GM19395 (cell line): Measurements from ENCODE around the gene RNU2-1.
"Not testable (repeated sequence)": the region's sequence is repeated elsewhere in the genome, so short reads cannot be mapped to it uniquely, and the experiment has no call there.

Source experiments
- ATAC-seq: cut with Tn5 transposase; IDR thresholded peaks from one replicate; pipeline ENCODE4 v1.9.1; 2021; ENCODE audit warnings: mild to moderate bottlenecking, moderate library complexity; ENCODE audit not compliant: unreplicated experiment

The RNU2-1 gene

DNA sequence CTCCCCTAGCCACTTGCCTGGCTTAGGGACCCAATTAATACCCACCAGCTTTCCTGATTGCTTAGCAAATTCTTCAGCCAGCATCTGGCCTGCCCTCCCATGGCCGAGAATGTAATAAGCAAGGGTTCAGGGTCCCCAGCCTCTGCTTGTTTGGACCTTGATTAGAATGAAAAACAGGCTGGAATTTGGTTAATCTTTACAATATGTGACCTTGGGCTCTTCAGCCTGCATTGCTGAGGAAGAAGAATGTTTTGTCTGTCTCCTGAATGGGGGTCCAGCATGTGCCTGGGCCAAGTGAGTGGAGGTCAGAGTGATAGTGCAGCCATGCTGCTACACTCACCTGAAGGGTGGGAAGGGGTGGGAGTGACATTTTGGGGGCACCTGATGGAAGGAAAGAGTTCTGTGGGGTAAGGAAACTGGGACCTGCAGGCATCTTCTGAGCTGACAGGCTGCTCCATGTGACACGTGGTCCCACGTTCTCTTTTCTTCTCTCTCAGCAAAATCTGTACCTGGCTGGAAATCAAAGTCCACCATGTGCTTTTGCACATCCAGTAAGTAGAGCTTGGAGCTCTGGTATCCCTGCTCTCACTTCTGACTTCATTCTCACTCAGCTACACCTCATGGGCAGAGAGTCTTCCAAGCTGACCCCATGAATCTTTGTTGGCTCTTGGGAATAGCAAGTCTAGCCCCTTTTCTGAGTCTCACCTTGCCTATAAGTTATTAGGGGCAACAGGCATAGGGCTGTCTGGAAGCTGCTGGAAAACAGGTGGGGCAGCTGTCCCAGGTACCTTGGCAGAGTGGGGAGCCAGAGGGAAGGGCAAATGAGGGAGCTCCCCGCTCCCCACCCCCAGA is 16.8 kb downstream of the RNU2-1 start:
- ATAC-seq, result no peak

DNA sequence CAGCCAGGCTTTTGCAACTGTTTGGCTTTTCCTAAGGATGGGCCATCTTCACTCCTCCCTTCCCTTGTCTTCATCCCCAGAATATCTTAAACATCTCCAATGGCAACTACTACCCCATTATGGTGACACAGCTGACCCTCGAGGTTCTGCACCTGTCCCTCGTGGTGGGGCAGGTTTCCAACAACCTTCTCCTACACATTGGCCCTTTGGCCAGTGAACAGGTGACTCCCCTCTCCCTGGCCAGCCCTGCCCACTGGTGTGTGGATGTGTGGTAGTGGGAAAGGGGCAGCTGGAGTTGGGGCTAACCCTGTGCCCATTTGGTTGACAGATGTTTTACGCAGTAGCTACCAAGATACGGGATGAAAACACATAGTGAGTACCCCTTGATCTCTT is 17.4 kb downstream of the RNU2-1 start:
- no peak for ATAC-seq

DNA sequence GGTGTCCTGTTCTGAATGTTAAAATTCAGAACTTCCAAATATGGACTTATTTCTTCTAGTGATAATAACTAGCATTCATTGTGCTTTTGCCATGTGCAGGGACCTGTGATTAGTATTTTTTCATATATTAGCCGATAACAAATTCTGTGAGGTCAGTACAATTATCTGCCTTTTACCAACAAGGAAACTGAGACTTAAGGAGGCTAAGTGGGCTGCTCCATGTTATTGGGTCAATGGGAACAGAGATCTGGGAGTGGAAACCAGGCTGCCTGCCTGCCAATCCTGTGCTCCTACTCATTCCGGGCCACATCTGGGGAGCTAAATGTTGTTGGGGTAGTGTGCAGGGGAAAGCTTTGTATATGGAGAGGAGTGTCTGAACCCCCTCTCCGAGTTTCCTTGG is 18.4 kb downstream of the RNU2-1 start:
- no peak for ATAC-seq

DNA sequence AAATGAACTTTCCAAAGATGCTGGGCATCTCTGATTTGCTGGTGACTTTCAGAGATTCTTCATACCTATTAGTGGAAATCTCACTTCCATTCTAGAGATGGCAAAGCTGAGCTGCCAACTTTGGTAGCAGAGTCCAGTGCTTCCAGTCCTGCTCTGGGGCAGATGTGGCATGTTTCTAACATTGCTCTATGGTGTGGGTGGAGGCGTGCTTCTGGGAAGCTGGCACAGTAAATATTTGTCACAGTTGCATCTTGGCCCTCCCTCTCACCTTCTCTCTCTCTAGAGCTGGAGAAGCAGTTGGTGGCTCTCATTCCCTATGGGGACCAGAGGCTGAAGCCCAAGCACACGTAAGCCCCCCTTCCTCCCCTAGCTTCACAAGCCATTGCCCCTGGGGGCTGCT is 20.2 kb downstream of the RNU2-1 start:
- ATAC-seq, result no peak

GRCh38 chr17:43212641-43213490 is 20.9 kb downstream of the RNU2-1 start:
- peak; percentile 32 for ATAC-seq

DNA sequence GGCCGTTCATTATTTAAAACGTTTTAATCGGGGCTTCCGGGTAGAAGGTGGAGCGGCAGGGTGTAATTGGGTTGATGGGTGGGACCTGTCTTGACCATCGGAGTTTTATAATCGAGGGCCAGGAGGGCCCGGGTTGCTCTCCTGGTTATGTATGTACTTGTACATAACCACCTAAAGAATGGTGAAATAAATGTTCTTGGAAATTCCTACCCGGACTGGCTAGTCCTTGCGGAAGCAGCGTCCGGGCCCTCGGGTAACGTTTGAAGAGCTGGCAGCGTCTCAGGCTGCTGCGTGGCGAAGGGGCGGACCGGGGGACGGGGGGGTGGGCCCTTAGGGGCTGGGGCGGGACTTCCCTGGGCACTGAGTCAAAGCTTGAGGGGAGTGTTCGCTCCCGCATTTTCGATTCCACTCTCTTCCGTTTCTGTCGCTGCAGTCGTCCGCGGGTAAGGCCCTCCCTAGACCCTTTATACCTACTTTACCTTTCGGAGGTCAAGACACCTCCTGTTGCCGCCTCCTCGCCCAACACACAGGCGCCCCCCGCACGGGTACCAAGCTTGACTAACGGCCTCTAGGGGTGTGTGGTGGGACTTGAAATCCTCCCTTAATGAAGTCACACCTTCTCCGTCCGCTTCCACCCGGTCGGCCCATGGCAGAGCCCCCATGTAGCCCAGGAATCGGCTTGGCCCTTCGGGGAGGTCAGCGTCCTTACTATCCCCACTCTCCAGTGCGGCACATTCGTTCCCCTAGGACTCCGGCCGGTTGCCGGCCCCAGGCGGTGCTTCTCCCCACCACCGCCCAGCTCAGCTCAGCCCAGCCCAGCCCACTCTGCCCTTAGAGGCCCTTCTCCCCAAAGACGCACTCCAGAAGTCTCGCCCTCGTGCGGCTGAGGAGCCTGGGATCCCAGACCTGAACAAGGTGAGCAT is 22.0 kb downstream of the RNU2-1 start, which contains the start of gene TMEM106A:
Gene TMEM106A (plus strand): TSS at position 396 of the 923 bp plus-strand sequence. CDS start 1,167 bp downstream, outside the sequence.
- ATAC-seq, result peak; percentile 74

DNA sequence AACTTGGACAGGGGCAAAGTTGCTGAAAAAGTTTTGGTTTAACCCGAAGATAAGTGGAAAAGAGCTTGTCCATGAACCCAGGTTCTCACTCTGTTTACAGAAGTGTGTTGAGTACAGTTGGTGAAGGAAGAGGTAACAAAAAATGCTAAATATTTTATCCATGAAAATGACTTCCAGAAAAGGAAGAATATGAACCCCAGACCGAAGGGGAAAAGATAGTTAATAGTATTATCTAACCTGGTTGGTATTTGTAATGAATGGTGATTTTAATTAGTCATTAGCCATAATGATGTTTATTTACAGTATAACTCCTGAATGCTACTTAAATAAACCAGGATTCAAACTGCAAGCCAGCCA is 22.7 kb downstream of the RNU2-1 start:
- no peak for ATAC-seq

DNA sequence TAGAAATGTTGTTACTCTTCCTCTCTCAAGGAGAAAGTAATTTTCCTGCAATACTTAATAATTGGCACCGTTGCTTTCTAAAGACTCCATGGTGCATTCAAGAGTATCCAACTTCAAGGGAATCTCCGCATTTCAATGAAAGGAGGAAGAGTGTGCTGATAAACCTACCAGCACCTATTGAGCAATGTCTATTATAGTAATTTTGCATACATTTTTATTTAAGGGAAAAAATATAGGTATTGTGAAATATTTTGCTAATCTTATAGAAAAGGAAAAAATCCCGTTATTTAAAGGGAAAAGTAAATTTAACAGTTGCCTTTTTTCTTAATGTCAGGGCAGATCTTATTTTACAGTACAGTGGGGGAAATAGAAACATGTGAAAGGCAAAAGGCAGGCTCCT is 23.2 kb downstream of the RNU2-1 start:
- no peak for ATAC-seq

DNA sequence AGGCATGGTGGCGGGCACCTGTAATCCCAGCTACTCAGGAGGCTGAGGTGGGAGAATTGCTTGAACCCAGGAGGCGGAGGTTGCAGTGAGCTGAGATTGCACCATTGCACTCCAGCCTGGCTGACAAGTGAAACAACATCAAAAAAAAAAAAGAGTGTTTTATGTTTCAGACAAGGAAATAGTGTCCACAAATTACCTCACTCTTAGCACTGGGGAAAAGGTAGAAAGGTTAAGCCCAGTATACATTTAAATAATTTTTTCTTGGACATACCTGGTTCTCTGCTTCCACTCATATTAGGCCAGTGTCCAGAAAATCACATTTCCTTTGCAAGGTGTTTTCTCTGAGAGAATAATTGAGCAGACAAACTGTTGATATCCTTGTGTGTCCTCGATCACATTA is 30.8 kb downstream of the RNU2-1 start:
- not testable (repeated sequence) for ATAC-seq

DNA sequence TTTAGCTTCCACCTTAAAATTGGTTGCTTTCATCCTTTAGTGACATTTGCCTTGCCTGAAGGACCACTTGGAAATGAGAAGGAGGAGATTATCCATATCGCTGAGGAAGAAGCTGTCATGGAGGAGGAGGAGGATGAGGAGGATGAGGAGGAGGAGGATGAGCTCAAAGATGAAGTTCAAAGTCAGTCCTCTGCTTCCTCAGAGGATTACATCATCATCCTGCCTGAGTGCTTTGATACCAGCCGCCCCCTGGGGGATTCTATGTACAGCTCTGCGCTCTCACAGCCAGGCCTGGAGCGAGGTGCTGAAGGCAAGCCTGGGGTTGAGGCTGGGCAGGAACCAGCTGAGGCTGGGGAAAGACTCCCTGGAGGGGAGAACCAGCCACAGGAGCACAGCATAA is 33.6 kb downstream of the RNU2-1 start:
- no peak for ATAC-seq

DNA sequence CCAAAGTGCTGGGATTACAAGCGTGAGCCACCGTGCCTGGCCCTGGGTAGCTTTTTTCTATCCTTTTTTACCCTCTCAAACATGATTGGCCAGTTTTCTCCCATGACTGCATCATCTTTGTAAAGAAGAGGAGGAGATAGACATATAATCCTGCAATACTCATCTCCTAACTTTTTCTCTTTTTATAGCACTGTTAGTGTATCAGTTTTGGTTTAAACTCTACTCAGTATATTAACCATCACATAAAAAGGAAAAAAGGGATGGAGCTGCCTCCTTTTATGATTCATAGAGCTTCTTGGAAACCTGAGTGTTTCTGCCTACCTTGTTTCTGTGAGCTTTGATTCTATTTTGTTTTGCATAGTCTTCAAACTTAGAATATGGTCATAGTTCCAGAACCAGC is 34.1 kb downstream of the RNU2-1 start:
- no peak for ATAC-seq

DNA sequence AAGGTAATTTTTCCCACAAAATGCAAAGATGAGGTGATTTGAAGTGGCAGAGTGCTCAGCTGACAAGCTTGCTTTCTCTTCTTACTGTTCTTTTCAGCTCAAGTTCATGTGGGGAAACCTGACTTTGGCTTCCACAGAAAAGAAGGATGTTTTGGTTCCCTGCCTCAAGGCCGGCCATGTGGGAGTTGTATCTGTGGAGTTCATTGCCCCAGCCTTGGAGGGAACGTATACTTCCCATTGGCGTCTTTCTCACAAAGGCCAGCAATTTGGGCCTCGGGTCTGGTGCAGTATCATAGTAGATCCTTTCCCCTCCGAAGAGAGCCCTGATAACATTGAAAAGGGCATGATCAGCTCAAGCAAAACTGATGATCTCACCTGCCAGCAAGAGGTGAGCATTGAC is 40.5 kb downstream of the RNU2-1 start:
- ATAC-seq, result no peak

- not testable (repeated sequence) for ATAC-seq
Observed at GRCh38 chr17:43186656-43187055, 47.1 kb downstream of the RNU2-1 start.

- no peak for ATAC-seq
Observed at GRCh38 chr17:43183921-43184320, 49.9 kb downstream of the RNU2-1 start.
